Cortex of kidney (tissue), 1 donor: Measurements from ENCODE around the gene AKR1B15.
"Not testable (repeated sequence)": the region's sequence is repeated elsewhere in the genome, so short reads cannot be mapped to it uniquely, and the experiment has no call there.

Source experiments
- DNase-seq: peaks from one replicate; lab custom pipeline; 2025; lab: John Stamatoyannopoulos, UW

Gene AKR1B15

GRCh38 chr7:134563398-134563749 is 14.5 kb downstream of the AKR1B15 start:
- DNase-seq: not testable (repeated sequence)

DNA sequence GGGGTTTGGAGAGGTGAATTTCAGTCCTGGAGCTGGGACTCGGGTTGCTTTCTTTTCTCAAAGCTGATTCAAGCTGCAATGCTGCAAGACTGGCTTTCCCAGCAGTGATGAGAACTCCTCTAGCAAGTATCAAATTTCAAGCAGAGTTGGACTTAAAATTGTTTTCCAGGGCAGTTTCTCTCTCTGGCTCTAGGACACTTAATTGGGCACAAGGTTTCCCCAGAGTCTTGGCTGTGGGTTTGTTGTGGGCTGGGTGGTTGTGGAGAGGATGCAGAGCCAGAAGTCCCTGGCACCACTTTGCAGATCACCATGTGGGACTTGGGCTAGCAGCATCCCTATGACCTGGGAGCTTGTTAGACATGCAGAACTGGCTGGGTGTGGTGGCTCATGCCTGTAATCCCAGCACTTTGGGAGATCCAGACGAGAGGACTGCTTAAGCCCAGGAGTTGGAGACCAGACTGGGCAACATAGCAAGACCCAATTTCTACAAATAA is 16.8 kb downstream of the AKR1B15 start:
- DNase-seq: no peak

DNA sequence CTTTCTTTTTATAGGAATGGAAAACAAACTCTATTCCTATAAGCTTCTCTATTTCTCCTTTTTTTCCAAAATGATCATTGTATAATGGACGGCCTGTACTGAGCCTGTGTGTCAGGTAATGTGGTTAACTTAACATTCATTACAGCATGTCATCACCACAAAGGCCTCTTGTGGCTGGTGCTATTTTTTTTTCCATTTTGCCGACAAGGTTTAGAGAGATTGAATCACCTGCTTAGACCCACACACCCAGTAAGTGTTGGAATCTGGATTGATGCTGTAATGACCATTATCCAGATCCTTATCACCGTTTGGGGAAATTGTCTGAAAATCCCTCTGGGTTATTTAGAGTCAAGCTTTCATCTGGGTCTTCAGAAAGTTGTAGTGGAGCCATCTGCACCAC is 18.5 kb downstream of the AKR1B15 start:
- no peak for DNase-seq

DNA sequence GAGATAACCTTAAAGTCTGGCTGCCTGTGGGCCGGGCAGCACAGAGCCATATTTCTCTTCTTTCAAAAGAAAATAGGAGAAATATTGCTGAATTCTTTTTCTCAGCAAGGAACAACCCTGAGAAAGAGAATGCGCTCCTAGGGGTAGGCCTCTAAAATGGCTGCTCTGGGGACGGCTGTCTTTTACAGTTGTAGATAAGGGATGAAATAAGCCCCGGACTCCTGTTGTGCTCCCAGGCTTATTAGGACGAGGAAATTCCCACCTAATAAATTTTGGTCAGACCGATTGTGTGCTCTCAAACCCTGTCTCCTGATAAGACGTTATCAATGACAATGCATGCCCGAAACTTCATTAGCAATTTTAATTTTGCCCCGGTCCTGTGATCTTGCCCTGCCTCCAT is 21.1 kb downstream of the AKR1B15 start:
- DNase-seq: not testable (repeated sequence)

DNA sequence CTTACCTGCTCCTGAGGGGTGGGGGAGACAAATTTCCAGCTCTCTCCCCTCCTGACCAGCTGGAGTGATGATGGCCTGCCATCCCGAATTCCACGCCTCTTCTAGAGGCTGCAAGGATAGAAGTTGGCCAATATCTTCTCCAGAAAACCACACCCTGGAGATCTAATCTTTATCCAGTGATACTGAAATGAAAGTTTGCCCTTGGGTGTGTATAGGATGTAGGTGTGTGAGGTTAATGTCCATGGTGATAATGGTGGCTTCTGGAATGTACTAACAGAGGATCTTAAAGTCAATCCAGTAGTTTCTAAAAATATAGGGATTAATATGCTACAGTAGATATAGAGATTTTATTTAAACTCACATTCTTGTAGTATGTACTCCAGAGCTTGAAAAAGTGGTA is 22.2 kb downstream of the AKR1B15 start:
- DNase-seq: no peak

- no peak for DNase-seq
Observed at GRCh38 chr7:134571746-134572461, 23.0 kb downstream of the AKR1B15 start.

DNA sequence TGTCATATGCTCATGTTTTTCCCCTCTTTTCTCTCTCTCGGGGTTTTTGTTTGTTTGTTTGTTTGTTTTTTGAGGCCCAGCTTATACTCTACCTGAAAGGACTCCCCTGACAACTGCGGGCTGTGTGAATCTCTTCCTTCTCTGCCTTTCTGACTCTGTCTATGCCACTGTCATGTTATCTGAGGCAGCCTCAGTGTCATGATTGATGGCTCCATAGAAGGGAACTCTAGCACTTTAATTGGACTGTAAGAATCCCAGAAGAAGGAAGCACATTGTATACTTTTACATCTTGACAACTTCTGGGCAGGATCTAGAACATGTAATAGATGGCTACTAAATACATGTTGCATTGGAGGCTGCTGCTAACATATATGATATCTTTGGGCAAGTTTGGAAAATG is 25.4 kb downstream of the AKR1B15 start:
- DNase-seq: no peak

GRCh38 chr7:134584290-134584689 is 35.4 kb downstream of the AKR1B15 start:
- DNase-seq: no peak

- no peak for DNase-seq
Observed at GRCh38 chr7:134585897-134586296, 37.0 kb downstream of the AKR1B15 start.

DNA sequence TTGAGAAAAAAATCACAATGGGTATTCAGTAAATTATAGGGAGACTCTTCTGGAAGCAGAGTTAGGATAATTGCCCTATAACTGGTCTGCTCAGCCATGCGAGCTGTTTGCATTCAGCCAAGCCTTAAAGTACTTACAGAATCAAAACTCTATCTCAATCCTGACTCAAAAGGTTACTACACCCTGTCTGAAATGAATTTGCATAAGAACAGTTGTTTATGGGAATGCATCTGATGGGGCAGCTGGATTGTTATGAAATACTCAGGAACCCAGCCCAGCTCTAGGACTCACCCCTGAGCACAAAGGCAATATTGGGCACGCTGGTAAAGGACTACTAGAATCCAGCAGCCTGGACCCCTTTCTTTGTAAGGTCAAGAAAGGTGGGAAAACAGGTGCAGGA is 38.8 kb downstream of the AKR1B15 start:
- DNase-seq: no peak

DNA sequence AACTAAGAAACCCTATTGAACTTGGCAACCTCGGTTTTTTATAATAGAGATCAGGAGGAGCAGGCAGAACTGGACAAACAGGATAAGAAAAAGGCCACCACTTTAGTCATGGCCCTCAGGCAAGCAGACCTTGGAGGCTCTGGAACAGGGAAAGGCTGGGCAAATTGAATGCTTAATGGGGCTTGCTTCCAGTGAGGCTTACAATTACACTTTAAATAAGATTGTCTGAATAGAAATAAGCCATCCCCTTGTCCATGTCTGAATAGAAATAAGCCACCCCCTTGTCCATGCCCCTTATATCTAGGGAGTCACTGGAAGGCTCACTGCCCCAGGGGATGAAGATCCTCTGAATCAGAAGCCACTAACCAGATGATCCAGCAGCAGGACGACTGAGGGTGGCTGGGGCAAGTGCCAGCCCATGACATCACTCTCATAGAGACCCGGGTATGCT is 40.6 kb downstream of the AKR1B15 start:
- no peak for DNase-seq

GRCh38 chr7:134593530-134594392 is 44.9 kb downstream of the AKR1B15 start:
- no peak for DNase-seq

DNA sequence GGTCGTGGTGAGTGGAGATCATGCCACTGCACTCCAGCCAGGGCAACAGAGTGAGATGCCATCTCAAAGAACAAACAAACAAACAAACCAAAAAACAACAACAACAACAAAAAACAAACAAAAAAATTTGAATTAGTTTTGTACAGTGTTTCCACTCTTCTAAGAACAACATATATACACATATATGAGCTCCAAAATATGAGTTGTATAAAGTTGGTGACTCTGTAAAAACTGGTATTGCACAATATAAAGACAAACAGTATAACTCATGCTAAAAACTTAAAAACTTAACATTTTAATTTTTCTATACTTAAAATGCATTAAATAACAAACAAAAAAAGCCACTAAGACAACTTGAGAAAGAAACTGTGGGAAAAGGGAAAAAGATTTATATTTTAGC is 46.0 kb downstream of the AKR1B15 start:
- no peak for DNase-seq

DNA sequence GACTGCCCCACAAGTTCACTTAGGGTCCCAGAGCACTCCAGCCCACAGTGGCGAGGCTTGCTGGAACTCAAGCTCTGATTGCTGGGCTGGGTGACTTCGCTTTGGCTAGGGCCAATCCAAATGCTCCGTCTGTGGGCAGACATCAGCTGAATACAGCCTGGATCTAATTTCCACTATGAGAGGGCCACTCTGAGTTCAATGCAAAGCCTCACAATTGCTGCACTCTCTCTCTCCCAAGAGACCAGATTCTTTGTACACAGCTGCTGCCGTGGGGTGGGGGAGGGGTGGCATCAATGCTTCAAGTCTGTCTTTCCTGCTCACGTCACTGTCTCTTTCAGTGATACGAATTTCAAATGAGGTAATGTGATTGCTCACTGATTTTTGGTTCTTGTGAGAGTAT is 50.5 kb downstream of the AKR1B15 start:
- no peak for DNase-seq

- no peak for DNase-seq
Observed at GRCh38 chr7:134601459-134601858, 52.5 kb downstream of the AKR1B15 start.

DNA sequence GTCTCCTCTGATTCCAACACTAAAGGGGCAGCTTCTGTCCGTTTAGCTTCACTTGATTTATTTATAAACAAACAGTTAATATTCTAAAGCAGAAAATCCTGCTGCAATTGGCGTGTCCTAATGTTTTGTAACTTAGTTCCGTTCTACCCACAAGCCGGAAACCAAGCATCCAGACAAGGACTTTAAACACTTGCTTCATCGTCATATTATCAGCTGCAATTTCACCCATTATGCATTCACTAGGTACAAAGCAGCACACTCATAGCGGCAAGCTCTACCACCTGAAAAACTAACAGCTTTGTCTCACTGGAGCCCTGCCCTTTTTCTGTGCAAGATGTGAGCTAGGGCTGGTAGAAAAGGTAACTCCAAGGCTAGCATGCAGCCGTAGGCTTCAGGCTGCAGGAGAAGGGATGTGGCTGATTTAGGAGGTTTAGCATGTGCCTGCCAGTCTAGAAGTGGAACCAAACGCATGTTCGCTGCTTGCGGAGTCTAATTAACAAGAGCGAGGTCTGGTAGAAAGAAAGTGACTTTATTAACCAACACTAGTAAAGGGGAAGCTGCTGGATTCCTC is 54.1 kb downstream of the AKR1B15 start:
- DNase-seq: no peak

- no peak for DNase-seq
Observed at GRCh38 chr7:134605978-134606923, 57.3 kb downstream of the AKR1B15 start.

DNA sequence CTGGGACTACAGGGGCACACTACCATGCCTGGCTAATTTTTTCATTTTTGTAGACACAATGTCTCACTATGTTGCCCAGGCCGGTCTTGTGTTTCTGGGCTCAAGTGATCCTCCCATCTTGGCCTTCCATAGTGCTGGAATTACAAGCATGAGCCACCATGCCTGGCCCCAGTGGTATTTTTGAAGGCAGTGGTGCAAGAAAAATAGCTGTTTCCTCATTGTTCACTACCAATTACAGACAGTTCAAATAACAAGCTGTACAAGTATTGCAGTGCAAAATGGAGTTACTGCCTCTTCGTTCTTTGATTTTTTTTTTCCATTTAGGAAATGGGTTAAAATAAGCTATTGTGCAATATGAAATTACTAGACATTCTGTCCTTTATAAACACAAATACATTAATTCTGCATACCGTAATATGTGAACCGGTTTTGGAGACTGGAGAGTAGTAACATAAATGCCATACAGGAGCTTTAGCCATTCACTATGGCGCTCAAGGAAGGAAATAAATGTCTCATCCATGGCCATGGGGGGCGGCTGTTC is 62.8 kb downstream of the AKR1B15 start:
- DNase-seq: no peak

DNA sequence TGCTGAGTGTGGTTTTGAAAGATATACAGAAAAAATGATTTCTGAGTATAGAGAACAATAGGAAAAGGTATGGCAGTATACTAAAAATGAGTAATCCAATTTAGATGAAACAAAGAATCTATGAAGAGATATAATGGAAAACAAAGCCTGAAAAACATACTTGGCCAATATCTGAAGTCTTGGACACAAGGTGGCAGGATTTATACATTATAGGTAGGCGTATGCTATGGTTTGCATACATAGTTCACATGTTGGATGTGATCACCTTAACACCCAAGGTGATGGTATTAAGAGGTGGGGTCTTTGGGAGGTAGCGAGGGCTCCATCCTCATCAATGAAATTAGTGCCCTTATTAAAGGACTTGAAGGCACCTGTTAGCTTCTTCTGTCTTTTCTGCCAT is 63.3 kb downstream of the AKR1B15 start:
- DNase-seq: no peak

GRCh38 chr7:134613623-134614347 is 64.9 kb downstream of the AKR1B15 start:
- DNase-seq: no peak

- DNase-seq: no peak
Observed at GRCh38 chr7:134616611-134617010, 67.7 kb downstream of the AKR1B15 start.
